Activated naive CD8-positive, alpha-beta T cell treated with anti-CD3 and anti-CD28 coated beads for 36 hours (primary cell): ENCODE results near the gene MAP2K2. TPM values are rescaled to one million over a fixed set of nuclear protein-coding genes. Genes with fewer than 3 reads are reported as not detected.

Source experiments
- DNase-seq: peaks from one replicate; pipeline ENCODE4 v3.0.0; 2021
- H3K27ac Mint-ChIP-seq: one replicate; pipeline ENCODE4 v1.8.0; 2022; ENCODE audit warnings: mild to moderate bottlenecking, moderate library complexity, mixed read lengths
- H3K27me3 Mint-ChIP-seq: one replicate; pipeline ENCODE4 v1.8.0; 2022; ENCODE audit warnings: mild to moderate bottlenecking, mixed read lengths
- H3K36me3 Mint-ChIP-seq: one replicate; pipeline ENCODE4 v1.8.0; 2021; ENCODE audit warnings: mild to moderate bottlenecking, mixed read lengths
- H3K4me1 Mint-ChIP-seq: one replicate; pipeline ENCODE4 v1.8.0; 2021; ENCODE audit warnings: mixed read lengths
- H3K4me3 Mint-ChIP-seq: one replicate; pipeline ENCODE4 v1.8.0; 2022; ENCODE audit warnings: mild to moderate bottlenecking, moderate library complexity, mixed read lengths
- H3K9me3 Mint-ChIP-seq: one replicate; pipeline ENCODE4 v1.8.0; 2022; ENCODE audit warnings: mixed read lengths
- total RNA-seq, 2 experiments: library from RNA; stranded (reverse); gene quantifications; one replicate each; pipeline ENCODE4 v1.2.3, GENCODE V29; 2021

Gene MAP2K2
- total RNA-seq, 2 experiments from 2014 or later = 120 to 121 TPM

DNA sequence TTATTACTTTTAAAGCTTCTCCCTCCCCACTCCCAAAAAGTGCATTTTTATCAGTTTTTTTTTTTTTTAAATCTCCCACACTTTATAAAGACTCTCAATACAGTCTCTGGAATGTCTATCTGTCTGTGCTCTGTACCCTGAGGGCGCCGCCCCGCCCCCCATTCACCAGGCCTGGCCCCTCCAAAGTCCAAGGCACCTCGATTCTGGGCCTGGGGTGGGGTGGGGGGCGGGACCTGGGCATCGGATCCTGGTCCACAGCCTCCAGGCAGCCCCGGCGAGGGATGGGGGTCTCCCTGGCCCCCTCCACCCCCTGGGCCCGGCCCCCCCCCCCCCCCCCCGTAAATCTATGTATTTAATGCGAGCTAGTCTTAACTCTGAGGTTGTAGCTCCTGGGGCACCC, 80.5 kb downstream of the MAP2K2 start:
- no peaks in the 10 kb centered on the region for H3K9me3 Mint-ChIP-seq
- no peak overlapping the region for H3K4me3 Mint-ChIP-seq
- no peaks in the 10 kb centered on the region for H3K36me3 Mint-ChIP-seq
- no peaks in the 10 kb centered on the region for H3K27me3 Mint-ChIP-seq
- H3K27ac Mint-ChIP-seq = no peak overlapping the region
- peaks cover 6% of the 10 kb centered on the region for H3K4me1 Mint-ChIP-seq
- DNase-seq = no peak

DNA sequence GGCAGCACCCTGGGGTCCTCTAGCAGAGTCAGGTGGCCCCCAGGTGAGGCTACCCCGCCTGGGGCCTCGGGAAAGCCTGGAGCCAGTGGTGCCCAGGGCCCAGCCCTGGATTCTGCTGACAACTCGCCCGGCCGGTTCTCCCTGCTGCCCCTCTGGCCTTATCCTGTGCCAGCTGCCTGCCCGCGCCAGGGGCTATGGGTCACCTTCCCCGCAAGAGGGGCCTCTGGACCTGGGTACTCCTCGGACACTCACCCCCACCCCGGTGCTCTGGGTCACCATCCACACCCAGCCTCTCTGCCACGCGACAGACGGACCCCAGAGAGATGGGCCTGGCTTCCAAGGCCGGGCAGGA, 81.2 kb downstream of the MAP2K2 start:
- DNase-seq = no peak
- Mint-ChIP-seq H3K4me1 (peaks cover 6% of the 10 kb centered on the region), H3K27ac (no peak overlapping the region), H3K9me3 (no peaks in the 10 kb centered on the region), H3K27me3 (no peaks in the 10 kb centered on the region), H3K4me3 (no peak overlapping the region), H3K36me3 (no peaks in the 10 kb centered on the region)

DNA sequence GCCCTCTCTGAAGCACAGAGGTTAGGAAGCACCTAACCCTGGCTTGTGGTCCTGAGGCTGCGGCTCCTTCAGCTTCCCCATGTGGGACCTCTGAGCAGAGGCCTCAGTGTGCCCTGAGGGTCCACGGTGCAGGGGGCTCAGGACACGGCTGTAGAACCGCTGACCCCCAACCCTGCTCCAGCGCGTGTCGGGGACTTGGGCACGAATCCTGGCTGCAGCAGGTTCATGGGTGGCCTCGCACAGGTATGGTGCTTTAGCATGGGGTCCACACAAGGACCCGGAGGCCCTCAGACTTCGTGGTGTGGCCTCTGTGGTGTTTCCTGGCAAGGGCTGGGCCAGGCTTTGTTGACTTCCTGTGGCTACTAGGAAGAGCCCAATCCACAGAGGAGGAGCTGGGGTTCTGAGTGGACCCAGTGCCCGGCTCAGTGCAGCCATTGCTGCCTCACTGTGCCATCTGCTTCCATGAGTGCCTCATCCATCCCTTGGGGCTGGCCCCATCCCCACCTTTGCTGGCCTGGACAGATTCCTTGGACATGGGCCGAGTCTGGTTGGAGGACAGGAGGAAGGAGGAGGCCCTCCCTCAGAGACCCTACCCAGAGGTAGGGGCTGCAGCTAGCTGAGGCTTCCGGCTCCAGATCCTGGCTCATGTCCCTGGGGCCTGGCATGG, 81.7 kb downstream of the MAP2K2 start:
- Mint-ChIP-seq H3K4me3 (no peak overlapping the region), H3K36me3 (no peaks in the 10 kb centered on the region), H3K4me1 (peaks cover 6% of the 10 kb centered on the region), H3K9me3 (no peaks in the 10 kb centered on the region), H3K27ac (no peak overlapping the region), H3K27me3 (no peaks in the 10 kb centered on the region)
- no peak for DNase-seq

Other genes with a start within 250 kb of the MAP2K2 start
- not detected for gene ATCAY, start 243.4 kb downstream of the MAP2K2 start, total RNA-seq
- not detected for gene NMRK2, start 191.1 kb downstream of the MAP2K2 start, total RNA-seq
- gene DAPK3, start 153.0 kb downstream of the MAP2K2 start, total RNA-seq = 10 to 100 TPM; 31.6 to 32.2 TPM
- 1,000 to 10,000 TPM; 3,340 to 3,392 TPM for gene EEF2, start 138.7 kb downstream of the MAP2K2 start, total RNA-seq
- 10 to 100 TPM; 24.0 to 26.3 TPM for gene PIAS4, start 116.4 kb downstream of the MAP2K2 start, total RNA-seq
- gene ZBTB7A, start 57.2 kb downstream of the MAP2K2 start, total RNA-seq = 10 to 100 TPM; 34.9 to 35.9 TPM
- not detected for gene CREB3L3, start 29.5 kb upstream of the MAP2K2 start, total RNA-seq
- 10 to 100 TPM; 27.1 to 27.2 TPM for gene SIRT6, start 58.4 kb upstream of the MAP2K2 start, total RNA-seq
- gene ANKRD24, start 58.6 kb upstream of the MAP2K2 start, total RNA-seq = 1 to 10 TPM; 1.6 TPM
- 1 to 10 TPM; 6.7 to 8.6 TPM for gene EBI3, start 105.4 kb upstream of the MAP2K2 start, total RNA-seq
- gene YJU2, start 123.0 kb upstream of the MAP2K2 start, total RNA-seq = 10 to 100 TPM; 37.6 to 38.5 TPM
- not detected for gene SHD, start 155.1 kb upstream of the MAP2K2 start, total RNA-seq
- gene TMIGD2, start 178.3 kb upstream of the MAP2K2 start, total RNA-seq = 10 to 100 TPM; 12.6 to 14.7 TPM
- gene FSD1, start 180.5 kb upstream of the MAP2K2 start, total RNA-seq = 10 to 100 TPM; 21.0 to 21.3 TPM
- gene STAP2, start 214.7 kb upstream of the MAP2K2 start, total RNA-seq = 10 to 100 TPM; 12.3 to 13.1 TPM
- gene MPND, start 219.4 kb upstream of the MAP2K2 start, total RNA-seq = 10 to 100 TPM; 15.6 to 18.8 TPM